NCI-H187 (cell line): ENCODE results near the gene TK2.
"Not testable (repeated sequence)": the region's sequence is repeated elsewhere in the genome, so short reads cannot be mapped to it uniquely, and the experiment has no call there.

Experiments
- DNase-seq, 2 experiments: peaks; one replicate each; lab custom pipeline; 2025; lab: John Stamatoyannopoulos, UW

TK2 gene

GRCh38 chr16:66549284-66550131, at the start of gene TK2:
Gene TK2 (minus strand): TSS chr16:66550122. CDS start chr16:66550061, 61 bp downstream.
- no peak for DNase-seq

- DNase-seq, result no peak
Measured at GRCh38 chr16:66598111-66598510, 48.2 kb upstream of the TK2 start.

GRCh38 chr16:66596986-66597848, 47.3 kb upstream of the TK2 start:
- no peak for DNase-seq

GRCh38 chr16:66596559-66596958, 46.6 kb upstream of the TK2 start:
- DNase-seq, result not testable (repeated sequence)

- no peak for DNase-seq
Measured at GRCh38 chr16:66594739-66595138, 44.8 kb upstream of the TK2 start.

GRCh38 chr16:66592814-66593213, 42.9 kb upstream of the TK2 start:
- DNase-seq, result no peak

GRCh38 chr16:66592241-66592640, 42.3 kb upstream of the TK2 start:
- DNase-seq, result no peak

- DNase-seq, result no peak
Measured at GRCh38 chr16:66591018-66591417, 41.1 kb upstream of the TK2 start.

- no peak for DNase-seq
Measured at GRCh38 chr16:66590322-66590721, 40.4 kb upstream of the TK2 start.

GRCh38 chr16:66588981-66589713, 39.2 kb upstream of the TK2 start:
- DNase-seq, result no peak

- DNase-seq, result no peak
Measured at GRCh38 chr16:66587881-66588600, 38.1 kb upstream of the TK2 start.

GRCh38 chr16:66585481-66586239, 35.7 kb upstream of the TK2 start:
- DNase-seq, result no peak

GRCh38 chr16:66581246-66581952, 31.5 kb upstream of the TK2 start:
- no peak for DNase-seq

GRCh38 chr16:66580605-66581209, 30.8 kb upstream of the TK2 start:
- DNase-seq, result no peak

- DNase-seq, result no peak
Measured at GRCh38 chr16:66578651-66579531, 29.0 kb upstream of the TK2 start, which contains the start of gene CMTM2. Gene CMTM2 (plus strand): TSS chr16:66579463. CDS start chr16:66579608, 145 bp downstream.

- DNase-seq, result no peak
Measured at GRCh38 chr16:66576296-66576695, 26.4 kb upstream of the TK2 start.

- DNase-seq, result no peak
Measured at GRCh38 chr16:66575060-66575459, 25.1 kb upstream of the TK2 start.

GRCh38 chr16:66574531-66574930, 24.6 kb upstream of the TK2 start:
- no peak for DNase-seq

GRCh38 chr16:66574081-66574480, 24.2 kb upstream of the TK2 start:
- no peak for DNase-seq
